ENCODE measurements around the gene FAT2.

The FAT2 gene

GRCh38 chr5:151633892-151634291, 42.8 kb upstream of the FAT2 start:
- Histone ChIP-seq H3K9me2 (replicated peaks; ENCODE audit: insufficient read depth, low read length) (no peaks in the 10 kb centered on the region), H3K79me2 (ENCODE audit: insufficient read depth, low read length) (no peaks in the 10 kb centered on the region), H3K36me3 (ENCODE audit: low read length) (no peaks in the 10 kb centered on the region), H3K4me3 (ENCODE audit: insufficient read depth, low read length, poor library complexity, severe bottlenecking) (no peak overlapping the region), H3K27me3 (ENCODE audit: low read length) (0 out of 2 replicates have a peak, but pooled peaks cover 2% of the 10 kb centered on the region), H3F3A (ENCODE audit: insufficient read depth) (no peaks in the 10 kb centered on the region), H3K27ac (ENCODE audit: low read depth, low read length) (no peak overlapping the region), H3K9me3 (ENCODE audit: insufficient read depth, low read length) (no peaks in the 10 kb centered on the region), H4K20me1 (ENCODE audit: low read depth, low read length) (no peaks in the 10 kb centered on the region), H3K4me2 (ENCODE audit: low read depth, low read length, poor library complexity, severe bottlenecking) (no peak overlapping the region), H3K9ac (ENCODE audit: low read length) (no peak overlapping the region), H2AFZ (ENCODE audit: low read depth, low read length, severe bottlenecking) (no peak overlapping the region)
- no peak for TF ChIP-seq CTCF (IDR thresholded peaks at IDR 0.05; ENCODE audit: insufficient read depth, low read length, poor library complexity, severe bottlenecking)
- TF ChIP-seq EZH2phosphoT487 (conservative IDR thresholded peaks at IDR 0.05; ENCODE audit: low read length), result no peak

- H3K4me3 ChIP-seq (ENCODE audit: insufficient read depth, low read length, poor library complexity, severe bottlenecking), result no peak overlapping the region
- 0 out of 2 replicates have a peak, but pooled peaks cover 2% of the 10 kb centered on the region for H3K27me3 ChIP-seq (ENCODE audit: low read length)
- no peak overlapping the region for H2AFZ ChIP-seq (ENCODE audit: low read depth, low read length, severe bottlenecking)
- no peak overlapping the region for H3K9ac ChIP-seq (ENCODE audit: low read length)
- no peak overlapping the region for H3K4me2 ChIP-seq (ENCODE audit: low read depth, low read length, poor library complexity, severe bottlenecking)
- no peak overlapping the region for H3K27ac ChIP-seq (ENCODE audit: low read depth, low read length)
- H3K9me2 ChIP-seq (replicated peaks; ENCODE audit: insufficient read depth, low read length), result no peaks in the 10 kb centered on the region
- TF ChIP-seq CTCF (IDR thresholded peaks at IDR 0.05; ENCODE audit: insufficient read depth, low read length, poor library complexity, severe bottlenecking), result no peak
- no peak for TF ChIP-seq EZH2phosphoT487 (conservative IDR thresholded peaks at IDR 0.05; ENCODE audit: low read length)
- H3K79me2 ChIP-seq (ENCODE audit: insufficient read depth, low read length), result no peaks in the 10 kb centered on the region
- H3K9me3 ChIP-seq (ENCODE audit: insufficient read depth, low read length), result no peaks in the 10 kb centered on the region
- no peaks in the 10 kb centered on the region for H4K20me1 ChIP-seq (ENCODE audit: low read depth, low read length)
- H3F3A ChIP-seq (ENCODE audit: insufficient read depth), result no peaks in the 10 kb centered on the region
- H3K36me3 ChIP-seq (ENCODE audit: low read length), result no peaks in the 10 kb centered on the region
Observed at GRCh38 chr5:151632941-151633340, 41.8 kb upstream of the FAT2 start.

DNA sequence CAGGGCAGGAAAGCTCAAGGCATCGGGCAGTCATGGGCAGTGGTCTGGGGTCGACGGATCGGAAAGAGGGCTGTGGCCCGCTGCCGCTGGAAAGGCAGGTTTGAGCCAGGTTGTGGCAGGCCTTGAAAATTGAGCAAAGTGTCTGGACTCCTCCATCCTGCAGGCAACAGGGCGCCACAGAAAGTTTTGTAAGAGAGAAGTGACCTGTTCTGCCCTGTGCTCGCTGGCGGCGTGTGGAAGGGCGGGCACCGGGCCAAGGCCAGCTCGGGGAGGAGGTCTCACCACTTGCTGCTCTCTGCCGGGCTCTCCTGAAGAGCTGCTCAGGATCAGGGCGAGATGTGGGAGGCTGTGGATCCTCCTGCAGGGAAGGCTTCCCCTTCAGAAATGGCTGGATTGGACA, 41.4 kb upstream of the FAT2 start:
- no peaks in the 10 kb centered on the region for H3K79me2 ChIP-seq (ENCODE audit: insufficient read depth, low read length)
- no peak overlapping the region for H3K4me2 ChIP-seq (ENCODE audit: low read depth, low read length, poor library complexity, severe bottlenecking)
- H3K27ac ChIP-seq (ENCODE audit: low read depth, low read length), result no peak overlapping the region
- H3K9ac ChIP-seq (ENCODE audit: low read length), result no peak overlapping the region
- H4K20me1 ChIP-seq (ENCODE audit: low read depth, low read length), result no peaks in the 10 kb centered on the region
- no peak for TF ChIP-seq CTCF (IDR thresholded peaks at IDR 0.05; ENCODE audit: insufficient read depth, low read length, poor library complexity, severe bottlenecking)
- TF ChIP-seq EZH2phosphoT487 (conservative IDR thresholded peaks at IDR 0.05; ENCODE audit: low read length), result no peak
- H2AFZ ChIP-seq (ENCODE audit: low read depth, low read length, severe bottlenecking), result no peak overlapping the region
- no peaks in the 10 kb centered on the region for H3K9me2 ChIP-seq (replicated peaks; ENCODE audit: insufficient read depth, low read length)
- H3K4me3 ChIP-seq (ENCODE audit: insufficient read depth, low read length, poor library complexity, severe bottlenecking), result no peak overlapping the region
- no peaks in the 10 kb centered on the region for H3K36me3 ChIP-seq (ENCODE audit: low read length)
- H3K9me3 ChIP-seq (ENCODE audit: insufficient read depth, low read length), result no peaks in the 10 kb centered on the region
- H3K27me3 ChIP-seq (ENCODE audit: low read length), result 0 out of 2 replicates have a peak, but pooled peaks cover 2% of the 10 kb centered on the region
- H3F3A ChIP-seq (ENCODE audit: insufficient read depth), result no peaks in the 10 kb centered on the region

All from SU-DHL-6 (cell line).